Measurements from ENCODE around the gene PHF21B.

DNA sequence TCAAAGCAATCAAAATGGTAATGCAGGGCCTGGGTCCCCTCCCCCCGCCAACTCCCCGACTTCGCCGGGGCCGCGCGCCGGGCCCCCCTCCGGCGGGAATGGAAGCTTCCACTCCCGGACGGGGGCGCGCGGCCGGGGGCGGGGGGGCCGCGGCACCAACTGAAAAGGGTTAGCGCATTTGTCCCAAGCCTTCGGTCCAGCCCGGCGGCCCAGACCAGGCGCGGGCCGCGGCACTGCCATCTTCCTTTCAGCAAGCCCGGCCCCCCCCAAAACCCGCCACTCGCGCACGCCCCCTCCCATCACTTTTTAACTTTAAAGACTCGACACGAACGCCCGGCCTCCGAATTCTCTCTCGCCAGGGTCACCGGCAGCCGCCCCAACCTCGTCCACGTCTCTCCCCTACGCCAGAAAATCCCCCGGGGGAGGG, 2.8 kb downstream of the PHF21B start:
- no peak for TF ChIP-seq BHLHE40 (IDR thresholded peaks at IDR 0.05; ENCODE audit: borderline replicate concordance)
- no peak for TF ChIP-seq SUZ12 (IDR thresholded peaks at IDR 0.05)
- TF ChIP-seq FOXA1 (IDR thresholded peaks at IDR 0.05) = no peak
- TF ChIP-seq FOXK2 (IDR thresholded peaks at IDR 0.05) = no peak
- TF ChIP-seq ZNF384 (IDR thresholded peaks at IDR 0.05) = no peak
- no peak for TF ChIP-seq TARDBP (IDR thresholded peaks at IDR 0.05)

Measured in HEK293T (cell line).